CMK (cell line): ENCODE measurements around the gene PSTPIP2.
"Not testable (repeated sequence)": the region's sequence is repeated elsewhere in the genome, so short reads cannot be mapped to it uniquely, and the experiment has no call there.

Source experiments
- DNase-seq: peaks from one replicate; pipeline ENCODE4 v3.0.0-alpha.2; 2010; ENCODE audit warnings: low read depth

PSTPIP2 gene

GRCh38 chr18:46071653-46072375 lies at the start of gene PSTPIP2:
Gene PSTPIP2, minus strand, starts transcription at chr18:46072260. Its CDS starts 72 bp downstream, at chr18:46072188.
- no peak for DNase-seq

GRCh38 chr18:46113751-46114150 lies 41.7 kb upstream of the PSTPIP2 start:
- no peak for DNase-seq

GRCh38 chr18:46110406-46110805 lies 38.3 kb upstream of the PSTPIP2 start:
- no peak for DNase-seq

- DNase-seq, result no peak
Measured at GRCh38 chr18:46109386-46109785, 37.3 kb upstream of the PSTPIP2 start.

GRCh38 chr18:46104128-46104911 lies 32.3 kb upstream of the PSTPIP2 start, which contains the start of gene HAUS1:
Gene HAUS1, plus strand, starts transcription at chr18:46104385. Its CDS starts 27 bp downstream, at chr18:46104412.
- DNase-seq, result peak; percentile 66

GRCh38 chr18:46099463-46099862 lies 27.4 kb upstream of the PSTPIP2 start:
- DNase-seq, result no peak

GRCh38 chr18:46098616-46098933 lies 26.5 kb upstream of the PSTPIP2 start:
- no peak for DNase-seq

- DNase-seq, result peak; percentile 56
Measured at GRCh38 chr18:46097801-46098615, 25.9 kb upstream of the PSTPIP2 start, which contains the start of gene ATP5F1A. Gene ATP5F1A, minus strand, starts transcription at chr18:46098296. Its CDS starts 65 bp downstream, at chr18:46098231.

- DNase-seq, result no peak
Measured at GRCh38 chr18:46097431-46097800, 25.4 kb upstream of the PSTPIP2 start.

- DNase-seq, result no peak
Measured at GRCh38 chr18:46096651-46097300, 24.7 kb upstream of the PSTPIP2 start.

- no peak for DNase-seq
Measured at GRCh38 chr18:46095532-46095931, 23.5 kb upstream of the PSTPIP2 start.

- DNase-seq, result not testable (repeated sequence)
Measured at GRCh38 chr18:46088501-46088900, 16.4 kb upstream of the PSTPIP2 start.

- DNase-seq, result no peak
Measured at GRCh38 chr18:46084431-46084830, 12.4 kb upstream of the PSTPIP2 start.

- DNase-seq, result no peak
Measured at GRCh38 chr18:46080156-46080555, 8.1 kb upstream of the PSTPIP2 start.

GRCh38 chr18:46079336-46079735 lies 7.3 kb upstream of the PSTPIP2 start:
- DNase-seq, result no peak

GRCh38 chr18:46073474-46074331 lies 1.6 kb upstream of the PSTPIP2 start:
- DNase-seq, result no peak

GRCh38 chr18:46072959-46073358 lies 899 bp upstream of the PSTPIP2 start:
- DNase-seq, result no peak

GRCh38 chr18:46072376-46072867 lies 362 bp upstream of the PSTPIP2 start:
- no peak for DNase-seq

GRCh38 chr18:46070815-46071652 lies 1.0 kb downstream of the PSTPIP2 start:
- no peak for DNase-seq

GRCh38 chr18:46070232-46070631 lies 1.8 kb downstream of the PSTPIP2 start:
- DNase-seq, result no peak
